Stimulated activated CD4-positive, alpha-beta T cell treated with anti-CD3 and anti-CD28 coated beads, Interleukin-15, amount 100 ng/mL, for 24 hours (primary cell): ENCODE results near the gene EDIL3.
"Not testable (repeated sequence)": the region's sequence is repeated elsewhere in the genome, so short reads cannot be mapped to it uniquely, and the experiment has no call there.

Source experiments
- DNase-seq: peaks from one replicate; pipeline ENCODE4 v3.0.0-alpha.2; 2020

Gene EDIL3

DNA sequence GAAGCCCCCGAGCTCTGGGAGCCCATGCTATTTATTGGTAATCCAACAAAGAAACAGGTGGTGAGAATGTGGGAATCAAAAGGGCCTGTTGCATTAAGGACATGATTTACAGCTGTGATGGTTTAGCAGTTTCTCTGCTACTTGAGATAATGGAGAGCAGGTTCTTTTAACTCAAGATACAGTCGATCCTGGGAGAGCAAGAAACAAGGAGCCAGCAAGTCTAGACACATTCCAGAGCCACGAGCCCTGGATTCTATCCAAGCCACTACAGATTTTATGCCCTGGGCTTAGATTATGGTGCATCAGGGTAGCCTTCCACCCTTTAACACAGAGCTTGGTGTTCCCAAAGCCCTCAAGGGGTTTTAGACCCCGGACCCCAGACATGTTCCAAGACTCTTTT lies 87.0 kb downstream of the EDIL3 start:
- DNase-seq, result not testable (repeated sequence)

GRCh38 chr5:84292788-84293653 lies 91.7 kb downstream of the EDIL3 start:
- DNase-seq, result no peak

- DNase-seq, result no peak
These were observed 92.6 kb downstream of the EDIL3 start for GRCh38 chr5:84292000-84292642.

GRCh38 chr5:84290673-84291072 lies 94.0 kb downstream of the EDIL3 start:
- no peak for DNase-seq

DNA sequence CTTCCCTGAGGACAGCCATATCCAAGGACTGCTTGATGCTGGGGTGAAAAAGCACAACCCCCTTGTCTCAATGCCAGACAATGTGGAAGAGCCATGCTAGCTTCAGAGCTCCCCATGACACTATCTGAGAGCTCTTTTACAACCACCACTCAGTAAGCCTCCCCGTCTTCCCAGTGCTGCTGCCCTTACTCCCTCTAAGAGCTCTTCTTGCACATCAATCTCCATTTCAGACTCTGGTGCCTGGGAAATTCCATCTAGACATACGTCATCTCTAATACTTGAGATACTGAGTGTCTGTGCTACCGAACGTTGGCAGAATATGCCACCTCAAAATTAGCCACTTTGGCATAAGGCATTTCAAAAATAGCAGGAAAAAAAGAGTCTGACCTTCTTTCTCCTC lies 94.5 kb downstream of the EDIL3 start:
- no peak for DNase-seq

- no peak for DNase-seq
These were observed 96.7 kb downstream of the EDIL3 start for GRCh38 chr5:84287951-84288350.

- DNase-seq, result no peak
These were observed 98.0 kb downstream of the EDIL3 start for GRCh38 chr5:84286662-84287061.

GRCh38 chr5:84285641-84286637 lies 98.7 kb downstream of the EDIL3 start:
- DNase-seq, result no peak

DNA sequence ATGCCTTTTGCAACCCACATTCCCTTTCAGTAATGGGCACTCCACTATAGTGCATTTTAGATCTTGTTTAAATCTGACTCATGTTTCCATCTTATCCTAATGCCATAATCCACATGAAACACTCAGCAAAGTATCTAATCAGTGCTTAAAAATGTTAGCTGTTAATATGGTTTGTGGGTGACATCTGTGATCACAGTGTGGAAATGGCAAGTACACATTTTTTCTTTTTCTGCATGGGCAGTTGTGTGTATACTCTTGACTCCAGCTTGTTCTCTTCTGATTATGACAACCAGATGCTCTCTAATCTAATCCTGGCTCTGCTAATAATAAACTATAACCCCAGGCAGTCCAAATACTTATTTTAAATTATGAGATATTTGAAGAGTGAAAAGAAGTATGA lies 103.3 kb downstream of the EDIL3 start:
- DNase-seq, result no peak

DNA sequence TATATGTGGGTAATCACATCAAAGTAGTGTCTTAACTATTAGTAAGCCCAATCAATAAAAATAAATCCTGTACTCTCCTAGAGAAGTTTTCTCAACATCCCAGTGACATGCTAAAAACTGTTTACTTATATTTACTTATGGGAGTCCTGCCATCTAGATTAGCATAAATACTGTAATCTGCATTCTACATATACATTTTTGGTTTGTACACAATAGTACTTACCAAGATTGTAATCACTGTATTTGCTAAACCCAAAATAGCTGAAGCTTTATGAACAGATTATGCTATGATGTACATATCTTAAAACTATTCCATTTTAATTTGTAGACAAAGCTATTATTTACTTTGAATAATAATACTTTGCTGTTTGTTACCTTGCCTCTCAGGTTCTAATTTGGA lies 105.4 kb downstream of the EDIL3 start:
- no peak for DNase-seq

GRCh38 chr5:84275609-84276008 lies 109.1 kb downstream of the EDIL3 start:
- no peak for DNase-seq

DNA sequence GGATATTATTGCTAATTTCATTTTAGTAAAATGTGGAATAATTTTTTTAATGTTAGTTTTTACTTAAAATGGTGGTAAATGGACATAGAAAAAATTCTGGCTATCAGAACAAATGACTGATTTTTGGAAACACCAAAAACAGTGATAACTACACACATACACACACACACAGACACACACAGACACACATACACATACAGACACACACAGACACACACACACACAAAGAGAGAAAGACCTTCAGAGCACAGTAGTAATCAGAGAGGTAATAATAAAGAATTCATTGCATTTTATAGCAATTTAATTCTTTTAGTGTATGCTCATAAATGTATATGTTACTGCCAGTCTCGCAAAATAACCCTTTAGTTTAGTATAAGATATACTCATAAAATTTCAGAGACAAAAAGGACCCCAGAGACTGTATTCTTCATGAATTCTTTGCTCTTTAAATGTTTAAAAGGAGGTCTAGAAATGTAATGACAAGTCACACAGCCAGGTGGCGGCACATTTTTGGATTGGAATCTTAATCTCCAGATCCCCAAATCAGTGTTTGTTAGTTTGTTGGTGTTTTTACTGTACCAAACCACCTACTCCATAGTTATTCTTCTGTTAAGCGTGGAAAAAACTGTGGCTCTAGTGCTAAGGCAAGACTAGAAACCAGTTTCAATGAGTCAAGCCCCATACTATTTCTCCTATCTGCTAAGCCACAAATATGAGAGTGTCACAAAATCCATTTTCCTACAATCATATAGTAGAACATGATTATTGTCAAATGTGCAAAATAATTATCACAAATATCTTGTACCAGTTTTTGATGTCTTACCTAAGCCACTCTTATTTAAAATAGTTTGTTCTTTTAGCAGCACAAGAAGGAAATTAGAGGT lies 109.9 kb downstream of the EDIL3 start:
- DNase-seq, result peak; percentile 4

- no peak for DNase-seq
These were observed 111.2 kb downstream of the EDIL3 start for GRCh38 chr5:84273517-84273883.

DNA sequence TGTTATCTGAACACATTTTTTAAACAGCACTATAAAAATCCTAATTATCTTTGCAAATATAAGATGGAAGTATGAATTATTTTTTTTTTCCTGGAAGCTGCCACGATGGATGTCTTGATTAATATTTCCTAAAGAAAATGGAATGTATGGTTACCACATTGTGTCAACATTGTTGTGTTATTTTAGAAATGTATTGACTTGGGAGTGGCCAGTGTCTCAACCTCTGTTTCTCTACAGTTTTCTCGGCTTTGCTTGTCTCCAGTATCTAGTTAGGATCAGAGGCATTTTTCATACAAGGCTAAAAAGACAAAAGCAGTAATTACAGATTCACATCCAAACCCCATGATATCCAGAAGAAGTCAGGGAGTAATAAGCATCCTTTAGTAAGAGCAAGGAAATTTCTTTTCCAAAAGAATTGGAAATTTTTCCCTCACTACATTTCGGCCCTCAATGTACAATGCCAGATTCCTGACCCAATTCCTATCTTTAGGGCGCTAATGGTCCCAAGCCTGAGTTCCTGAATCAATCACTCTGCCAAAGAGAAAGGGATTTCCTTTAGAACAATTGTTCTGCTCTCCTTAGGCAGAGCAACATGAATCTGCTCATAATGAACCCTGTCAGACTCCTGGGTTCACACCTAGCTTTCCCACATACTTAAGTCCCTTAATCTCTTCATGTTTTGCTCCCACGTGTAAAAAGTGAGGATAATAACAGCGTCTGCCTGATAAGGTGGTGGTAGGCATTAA lies 111.7 kb downstream of the EDIL3 start:
- DNase-seq, result no peak

DNA sequence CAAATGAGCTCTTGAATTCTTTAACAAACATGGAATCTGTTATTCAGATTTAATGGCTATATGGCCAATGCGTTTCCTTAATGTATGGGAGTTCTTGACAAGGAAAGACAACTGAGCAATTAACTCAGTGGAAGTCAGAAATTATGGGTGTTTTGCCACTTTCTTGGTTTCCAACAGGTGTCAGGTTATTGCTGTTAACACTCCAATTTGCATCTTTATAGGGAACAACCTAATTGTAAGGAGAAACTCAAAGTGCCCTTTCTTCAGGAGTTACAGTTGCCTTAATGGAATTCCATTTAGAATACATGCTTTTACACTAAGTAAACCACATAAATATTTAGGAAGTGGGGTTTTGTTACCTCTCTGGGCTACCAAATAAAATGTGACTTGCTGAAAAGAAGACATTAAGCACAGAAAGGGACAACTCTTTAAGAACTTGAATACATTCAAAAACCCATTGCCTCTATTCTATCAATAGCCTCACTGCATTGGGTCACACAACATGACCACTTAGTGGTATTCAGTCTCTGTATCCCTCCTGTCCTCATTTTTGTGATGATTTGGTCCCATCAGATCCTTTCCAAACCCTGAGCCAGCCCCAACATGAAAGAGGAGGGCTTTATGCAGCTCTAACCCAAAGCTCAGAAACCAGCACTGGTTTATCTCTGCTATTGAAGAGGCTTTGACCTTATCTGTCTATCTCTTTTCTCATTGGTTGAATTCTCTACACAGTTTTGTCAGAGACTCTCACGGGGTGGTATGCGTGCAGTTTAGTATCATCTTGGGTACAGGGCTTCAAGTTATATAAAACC lies 118.7 kb downstream of the EDIL3 start:
- DNase-seq, result no peak

DNA sequence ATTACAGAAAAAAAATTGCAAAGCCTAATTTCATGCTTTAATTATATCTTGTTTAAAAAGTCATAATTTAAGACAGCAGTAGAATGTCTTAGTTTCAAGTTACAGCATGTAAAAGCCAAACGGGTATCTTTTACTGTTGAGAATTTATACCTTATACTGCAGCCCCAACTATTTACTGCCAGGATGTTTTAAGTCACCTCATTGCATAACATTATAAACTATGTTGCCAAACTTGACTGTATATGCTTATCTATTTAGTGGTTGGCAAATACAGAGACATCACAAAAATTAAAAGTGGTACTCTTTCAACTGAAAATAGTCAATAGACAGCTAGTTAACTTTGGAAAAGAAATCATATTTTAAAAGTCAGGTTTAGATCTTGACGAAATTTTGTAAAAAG lies 119.5 kb downstream of the EDIL3 start:
- DNase-seq, result no peak

DNA sequence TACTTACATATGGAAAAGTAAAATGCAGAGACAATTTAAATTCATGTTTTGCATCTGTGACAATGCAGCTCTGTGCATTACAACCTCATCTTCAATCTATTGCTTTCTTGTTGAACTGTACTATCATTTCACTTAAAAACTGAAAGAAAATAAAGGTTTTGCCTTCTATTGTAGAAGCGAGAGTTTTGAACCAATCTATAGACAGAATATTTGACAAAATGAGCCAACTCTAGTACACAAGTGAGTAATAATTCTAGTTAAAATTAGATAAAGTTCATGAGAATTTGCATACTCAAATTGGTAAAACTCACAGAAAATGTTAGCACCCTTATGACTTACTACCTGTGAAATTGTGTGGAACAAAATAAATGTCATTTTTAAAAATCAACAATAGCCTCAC lies 123.7 kb downstream of the EDIL3 start:
- no peak for DNase-seq

DNA sequence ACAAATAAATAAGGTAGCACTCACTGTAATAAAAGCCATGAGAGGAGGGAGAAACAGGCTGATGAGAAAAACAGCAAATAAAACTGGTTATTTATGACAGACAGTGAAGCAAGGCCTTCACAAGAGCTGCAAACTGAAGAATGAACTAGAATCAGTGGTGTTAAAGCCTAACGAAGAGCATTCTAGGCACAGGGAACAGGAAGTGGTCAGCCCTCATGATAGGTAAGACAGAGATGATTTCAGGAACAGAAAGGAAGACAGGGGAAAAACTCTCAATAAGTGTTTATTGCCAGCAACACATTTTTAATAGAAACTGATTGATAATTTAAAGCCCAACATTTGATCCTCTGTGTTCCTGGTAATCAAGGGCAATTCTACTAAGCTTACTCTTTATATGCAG lies 124.5 kb downstream of the EDIL3 start:
- no peak for DNase-seq

GRCh38 chr5:84259283-84260045 lies 125.2 kb downstream of the EDIL3 start:
- no peak for DNase-seq

GRCh38 chr5:84257061-84257460 lies 127.6 kb downstream of the EDIL3 start:
- no peak for DNase-seq
